ENCODE results near the gene GALNT16. TPM values are rescaled to one million over a fixed set of nuclear protein-coding genes. Genes with fewer than 3 reads are reported as not detected.

GALNT16 gene
- total and polyA plus RNA-seq, 2 donors (not counting 3 experiments of a cell fraction or from before 2014, with no cell fraction given) = 0.39 to 0.49 TPM

- H3K4me2 ChIP-seq (ENCODE audit: insufficient read depth, low read length) = no peak overlapping the region
- H3K4me1 ChIP-seq (ENCODE audit: control insufficient read depth, extremely low read depth, insufficient read depth, low read length) = no peaks in the 10 kb centered on the region
- H3K9ac ChIP-seq (replicated peaks; ENCODE audit: extremely low read depth, insufficient read depth, low read length) = no peak overlapping the region
- no peaks in the 10 kb centered on the region for H3K9me1 ChIP-seq (replicated peaks; ENCODE audit: control insufficient read depth, extremely low read depth, insufficient read depth, low read length)
- ChIA-PET CTCF (interaction anchor here (1.4 to 8.0 kb wide), 4 partner anchors 8 to 213 kb away, joined by 3 to 78 read pairs (median 8); no protein-coding TSS in a partner anchor), POLR2A (no interaction called here)
- intact Hi-C loops (cut with micrococcal nuclease) = no loop called here
- FAIRE-seq = no peak
- H3K4me3 ChIP-seq (replicated peaks in 1 of 3; ENCODE audit: insufficient read depth in 1 of 3, low read depth in 1 of 3, low read length in 3 of 3) = no peak overlapping the region
- no peaks in the 10 kb centered on the region for H3K79me2 ChIP-seq (ENCODE audit: control insufficient read depth, insufficient read depth, low read length)
- H3K9me3 ChIP-seq (replicated peaks; ENCODE audit: control insufficient read depth, insufficient read depth, low read length) = no peaks in the 10 kb centered on the region
- no peaks in the 10 kb centered on the region for H3K36me3 ChIP-seq (ENCODE audit: control insufficient read depth in 2 of 2, extremely low read depth in 1 of 2, insufficient read depth in 2 of 2, low read length in 2 of 2)
- no peaks in the 10 kb centered on the region for H4K20me1 ChIP-seq (replicated peaks; ENCODE audit: control insufficient read depth, extremely low read depth, insufficient read depth, low read length)
- TF ChIP-seq MYC (IDR thresholded peaks at IDR 0.05; ENCODE audit: low read depth, low read length) = no peak
- TF ChIP-seq POLR2A (IDR thresholded peaks at IDR 0.05; ENCODE audit: low read depth, low read length) = no peak
- TF ChIP-seq CTCF (IDR thresholded peaks at IDR 0.05; ENCODE audit: extremely low read depth in 1 of 2, insufficient read depth in 1 of 2, low read depth in 1 of 2, low read length in 2 of 2) = no peak
- TF ChIP-seq GATA2 (IDR thresholded peaks at IDR 0.05; ENCODE audit: insufficient read depth, insufficient read length, low read depth, low read length) = no peak
- TF ChIP-seq JUN (IDR thresholded peaks at IDR 0.05; ENCODE audit: borderline replicate concordance, insufficient read depth, insufficient read length, low read depth) = no peak
- TF ChIP-seq FOS (IDR thresholded peaks at IDR 0.05; ENCODE audit: borderline replicate concordance, insufficient read depth, low read length) = no peak
- no peak for TF ChIP-seq EZH2 (IDR thresholded peaks at IDR 0.05; ENCODE audit: borderline replicate concordance, low read depth, low read length, severe bottlenecking)
- H3K27me3 ChIP-seq (ENCODE audit: control insufficient read depth in 2 of 2, insufficient read depth in 2 of 2, low read length in 2 of 2) = peaks cover 3 to 11% of the 10 kb centered on the region in 2 experiments
- no TSS peak for BruUV-seq (replicated peaks)
- dilution Hi-C loops (cut with MboI; ENCODE audit: extremely low pct_ligation_motif_present, low sequenced_read_pairs) = no loop called here
- H3K27ac ChIP-seq (ENCODE audit: insufficient read depth, low read depth, low read length) = no peak overlapping the region
- H2AFZ ChIP-seq (ENCODE audit: low read depth, low read length) = no peak overlapping the region
- DNase-seq (ENCODE audit: low read depth, low spot score) = no peak
Measured at GRCh38 chr14:69342928-69343525, 83.1 kb downstream of the GALNT16 start.

Measured in endothelial cell of umbilical vein (primary cell).